ENCODE data around the gene INPP5A.

The INPP5A gene

GRCh38 chr10:132613566-132614348, 76.2 kb downstream of the INPP5A start:
- DNase-seq: no peak
- H3K4me1 ChIP-seq (ENCODE audit: control insufficient read depth, insufficient read depth, low read length, poor library complexity, severe bottlenecking): peaks cover 4% of the 10 kb centered on the region
- no peaks in the 10 kb centered on the region for H3K9me3 ChIP-seq (ENCODE audit: control insufficient read depth, low read length)
- no peak overlapping the region for H3K27ac ChIP-seq (ENCODE audit: insufficient read depth, low read length, poor library complexity, severe bottlenecking)
- no peaks in the 10 kb centered on the region for H3K36me3 ChIP-seq (ENCODE audit: control insufficient read depth, insufficient read depth, low read length)
- H3K4me3 ChIP-seq (ENCODE audit: insufficient read depth, low read depth, low read length, poor library complexity, severe bottlenecking): no peak overlapping the region
- H3K27me3 ChIP-seq (replicated peaks; ENCODE audit: control insufficient read depth, insufficient read depth, low read length, poor library complexity, severe bottlenecking): no peaks in the 10 kb centered on the region

- Histone ChIP-seq H3K9me3 (ENCODE audit: control insufficient read depth, low read length) (peaks cover 4% of the 10 kb centered on the region), H3K4me3 (ENCODE audit: insufficient read depth, low read depth, low read length, poor library complexity, severe bottlenecking) (no peak overlapping the region), H3K27me3 (replicated peaks; ENCODE audit: control insufficient read depth, insufficient read depth, low read length, poor library complexity, severe bottlenecking) (no peaks in the 10 kb centered on the region), H3K27ac (ENCODE audit: insufficient read depth, low read length, poor library complexity, severe bottlenecking) (no peak overlapping the region), H3K36me3 (ENCODE audit: control insufficient read depth, insufficient read depth, low read length) (no peaks in the 10 kb centered on the region), H3K4me1 (ENCODE audit: control insufficient read depth, insufficient read depth, low read length, poor library complexity, severe bottlenecking) (peaks cover 4% of the 10 kb centered on the region)
- no peak for DNase-seq
Measured at GRCh38 chr10:132614431-132615340, 77.1 kb downstream of the INPP5A start.

GRCh38 chr10:132615341-132616169, 78.0 kb downstream of the INPP5A start:
- no peak overlapping the region for H3K27ac ChIP-seq (ENCODE audit: insufficient read depth, low read length, poor library complexity, severe bottlenecking)
- DNase-seq: no peak
- no peaks in the 10 kb centered on the region for H3K27me3 ChIP-seq (replicated peaks; ENCODE audit: control insufficient read depth, insufficient read depth, low read length, poor library complexity, severe bottlenecking)
- no peaks in the 10 kb centered on the region for H3K36me3 ChIP-seq (ENCODE audit: control insufficient read depth, insufficient read depth, low read length)
- H3K4me3 ChIP-seq (ENCODE audit: insufficient read depth, low read depth, low read length, poor library complexity, severe bottlenecking): no peak overlapping the region
- H3K9me3 ChIP-seq (ENCODE audit: control insufficient read depth, low read length): peaks cover 4% of the 10 kb centered on the region
- H3K4me1 ChIP-seq (ENCODE audit: control insufficient read depth, insufficient read depth, low read length, poor library complexity, severe bottlenecking): peaks cover 4% of the 10 kb centered on the region

- Histone ChIP-seq H3K27ac (ENCODE audit: insufficient read depth, low read length, poor library complexity, severe bottlenecking) (no peak overlapping the region), H3K9me3 (ENCODE audit: control insufficient read depth, low read length) (peaks cover 4% of the 10 kb centered on the region)
- DNase-seq: peak; percentile 25 to 53 (median 52)
Measured at GRCh38 chr10:132616170-132616995, 78.8 kb downstream of the INPP5A start.

GRCh38 chr10:132616996-132617736, 79.6 kb downstream of the INPP5A start:
- no peak overlapping the region for H3K4me3 ChIP-seq (ENCODE audit: insufficient read depth, low read depth, low read length, poor library complexity, severe bottlenecking)
- peaks cover 4% of the 10 kb centered on the region for H3K9me3 ChIP-seq (ENCODE audit: control insufficient read depth, low read length)
- no peaks in the 10 kb centered on the region for H3K36me3 ChIP-seq (ENCODE audit: control insufficient read depth, insufficient read depth, low read length)
- no peak for DNase-seq
- H3K27ac ChIP-seq (ENCODE audit: insufficient read depth, low read length, poor library complexity, severe bottlenecking): no peak overlapping the region
- peaks cover 4% of the 10 kb centered on the region for H3K4me1 ChIP-seq (ENCODE audit: control insufficient read depth, insufficient read depth, low read length, poor library complexity, severe bottlenecking)
- no peaks in the 10 kb centered on the region for H3K27me3 ChIP-seq (replicated peaks; ENCODE audit: control insufficient read depth, insufficient read depth, low read length, poor library complexity, severe bottlenecking)

More at GRCh38 chr10:132616170-132616995, 78.8 kb downstream of the INPP5A start:
- peaks cover 4% of the 10 kb centered on the region for H3K4me1 ChIP-seq (ENCODE audit: control insufficient read depth, insufficient read depth, low read length, poor library complexity, severe bottlenecking)
- H3K27me3 ChIP-seq (replicated peaks; ENCODE audit: control insufficient read depth, insufficient read depth, low read length, poor library complexity, severe bottlenecking): no peaks in the 10 kb centered on the region
- H3K36me3 ChIP-seq (ENCODE audit: control insufficient read depth, insufficient read depth, low read length): no peaks in the 10 kb centered on the region
- no peak overlapping the region for H3K4me3 ChIP-seq (ENCODE audit: insufficient read depth, low read depth, low read length, poor library complexity, severe bottlenecking)

- no peak overlapping the region for H3K27ac ChIP-seq (ENCODE audit: insufficient read depth, low read length, poor library complexity, severe bottlenecking)
Measured at GRCh38 chr10:132617737-132618052, 80.1 kb downstream of the INPP5A start.

GRCh38 chr10:132618158-132618919, 80.8 kb downstream of the INPP5A start:
- no peak for DNase-seq
- H3K4me1 ChIP-seq (ENCODE audit: control insufficient read depth, insufficient read depth, low read length, poor library complexity, severe bottlenecking): peaks cover 4% of the 10 kb centered on the region

More at GRCh38 chr10:132617737-132618052, 80.1 kb downstream of the INPP5A start:
- H3K27me3 ChIP-seq (replicated peaks; ENCODE audit: control insufficient read depth, insufficient read depth, low read length, poor library complexity, severe bottlenecking): no peaks in the 10 kb centered on the region
- H3K4me3 ChIP-seq (ENCODE audit: insufficient read depth, low read depth, low read length, poor library complexity, severe bottlenecking): no peak overlapping the region
- H3K9me3 ChIP-seq (ENCODE audit: control insufficient read depth, low read length): peaks cover 4% of the 10 kb centered on the region
- peaks cover 4% of the 10 kb centered on the region for H3K4me1 ChIP-seq (ENCODE audit: control insufficient read depth, insufficient read depth, low read length, poor library complexity, severe bottlenecking)
- no peaks in the 10 kb centered on the region for H3K36me3 ChIP-seq (ENCODE audit: control insufficient read depth, insufficient read depth, low read length)
- no peak for DNase-seq

GRCh38 chr10:132619927-132620326, 82.3 kb downstream of the INPP5A start:
- Histone ChIP-seq H3K27me3 (replicated peaks; ENCODE audit: control insufficient read depth, insufficient read depth, low read length, poor library complexity, severe bottlenecking) (no peaks in the 10 kb centered on the region), H3K9me3 (ENCODE audit: control insufficient read depth, low read length) (peaks cover 4% of the 10 kb centered on the region), H3K36me3 (ENCODE audit: control insufficient read depth, insufficient read depth, low read length) (no peaks in the 10 kb centered on the region), H3K27ac (ENCODE audit: insufficient read depth, low read length, poor library complexity, severe bottlenecking) (no peak overlapping the region), H3K4me3 (ENCODE audit: insufficient read depth, low read depth, low read length, poor library complexity, severe bottlenecking) (no peak overlapping the region), H3K4me1 (ENCODE audit: control insufficient read depth, insufficient read depth, low read length, poor library complexity, severe bottlenecking) (peaks cover 4% of the 10 kb centered on the region)
- DNase-seq: no peak

More at GRCh38 chr10:132618158-132618919, 80.8 kb downstream of the INPP5A start:
- Histone ChIP-seq H3K27me3 (replicated peaks; ENCODE audit: control insufficient read depth, insufficient read depth, low read length, poor library complexity, severe bottlenecking) (no peaks in the 10 kb centered on the region), H3K4me3 (ENCODE audit: insufficient read depth, low read depth, low read length, poor library complexity, severe bottlenecking) (no peak overlapping the region), H3K36me3 (ENCODE audit: control insufficient read depth, insufficient read depth, low read length) (no peaks in the 10 kb centered on the region), H3K9me3 (ENCODE audit: control insufficient read depth, low read length) (peaks cover 4% of the 10 kb centered on the region), H3K27ac (ENCODE audit: insufficient read depth, low read length, poor library complexity, severe bottlenecking) (no peak overlapping the region)
